NCI-H1417 (cell line): ENCODE results near the gene ATP8B1.
"Not testable (repeated sequence)": the region's sequence is repeated elsewhere in the genome, so short reads cannot be mapped to it uniquely, and the experiment has no call there.

Experiments
- DNase-seq, 3 experiments: peaks; one replicate each; lab custom pipeline; 2025; lab: John Stamatoyannopoulos, UW

ATP8B1 gene

DNA sequence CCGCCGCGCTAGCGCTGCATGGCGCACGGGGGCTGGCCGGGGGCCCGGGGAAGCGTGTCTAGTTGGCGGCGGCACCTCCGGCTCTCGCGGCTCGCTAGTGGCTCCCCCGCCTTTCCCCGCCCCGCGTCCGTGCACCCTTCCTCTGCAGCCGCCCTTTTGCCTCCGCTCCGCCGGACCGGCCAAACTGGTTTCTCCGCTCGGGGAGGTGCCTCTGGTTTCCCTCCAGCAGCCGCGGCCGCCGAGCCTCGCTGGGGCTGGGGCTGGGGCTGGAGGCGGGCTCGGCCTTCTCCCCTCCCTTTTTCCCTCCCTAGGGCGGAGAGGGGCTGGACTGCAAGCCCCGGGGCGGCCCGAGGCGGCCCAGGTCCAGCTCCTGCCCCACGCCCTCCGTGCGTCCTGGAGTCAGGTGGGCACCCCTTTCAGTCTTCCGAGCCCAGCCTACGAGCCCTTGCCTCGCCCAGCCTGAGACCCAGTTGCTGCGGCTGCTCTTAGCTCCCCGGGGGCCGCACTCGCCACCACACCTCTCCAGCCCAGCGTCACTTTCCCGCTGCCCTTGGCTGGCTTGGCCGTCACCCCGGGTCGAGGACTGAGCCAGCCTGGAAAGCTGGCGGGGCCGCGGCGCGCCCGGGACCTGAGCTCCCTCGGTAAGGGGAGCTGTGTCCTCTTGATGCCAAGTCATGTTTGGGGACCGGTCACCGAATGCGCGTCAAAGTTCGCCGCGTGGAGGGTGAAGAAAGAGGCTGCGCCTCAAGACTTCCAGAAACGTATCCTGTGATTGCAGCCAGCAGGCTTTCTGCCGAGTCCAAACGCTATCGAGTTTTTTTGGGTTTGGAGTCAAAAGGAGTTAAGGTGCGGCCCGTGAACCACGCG, at the start of gene ATP8B1:
Gene ATP8B1, minus strand, starts transcription at position 213 of the 867 bp plus-strand sequence. CDS start 71,508 bp downstream, outside the sequence.
- DNase-seq, result peak in 2 of 3 experiments; percentile 98

GRCh38 chr18:57850063-57850462, 46.9 kb upstream of the ATP8B1 start:
- no peak for DNase-seq

GRCh38 chr18:57848374-57848773, 45.3 kb upstream of the ATP8B1 start:
- not testable (repeated sequence) for DNase-seq

DNA sequence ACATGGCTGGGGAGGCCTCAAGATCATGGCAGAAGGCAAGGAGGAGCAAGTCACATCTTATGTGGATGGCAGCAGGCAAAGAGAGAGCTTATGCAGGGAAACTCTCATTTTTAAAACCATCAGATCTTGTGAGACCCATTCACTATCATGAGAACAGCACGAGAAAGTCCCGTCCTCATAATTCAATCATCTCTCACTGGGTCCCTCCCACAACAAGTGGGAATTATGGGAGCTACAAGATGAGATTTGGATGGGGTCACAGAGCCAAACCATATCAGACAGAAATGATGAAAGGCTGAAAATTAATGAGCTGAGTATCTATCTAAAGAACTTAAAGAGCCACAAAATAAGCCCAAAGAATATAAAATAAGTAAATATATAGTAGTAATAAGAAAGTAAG, 44.3 kb upstream of the ATP8B1 start:
- not testable (repeated sequence) for DNase-seq

DNA sequence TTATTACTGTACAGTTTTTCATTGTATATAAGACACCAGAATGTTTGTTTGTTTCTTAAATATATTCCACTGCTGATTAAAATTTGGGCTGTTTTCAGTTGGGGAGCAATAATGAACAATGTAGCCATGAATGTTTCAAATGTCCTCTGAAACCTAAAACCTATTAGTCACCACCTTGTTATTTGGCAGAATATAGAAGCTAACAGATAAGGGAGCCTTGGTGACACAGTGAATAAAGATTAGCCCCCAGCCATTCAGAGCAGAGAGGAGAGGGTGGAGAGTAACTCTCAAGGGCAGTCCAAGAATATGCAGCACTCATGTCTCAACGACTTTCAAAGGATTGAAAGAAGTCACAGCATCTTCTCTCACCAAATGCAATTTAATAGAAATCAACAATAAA, 43.1 kb upstream of the ATP8B1 start:
- DNase-seq, result no peak

DNA sequence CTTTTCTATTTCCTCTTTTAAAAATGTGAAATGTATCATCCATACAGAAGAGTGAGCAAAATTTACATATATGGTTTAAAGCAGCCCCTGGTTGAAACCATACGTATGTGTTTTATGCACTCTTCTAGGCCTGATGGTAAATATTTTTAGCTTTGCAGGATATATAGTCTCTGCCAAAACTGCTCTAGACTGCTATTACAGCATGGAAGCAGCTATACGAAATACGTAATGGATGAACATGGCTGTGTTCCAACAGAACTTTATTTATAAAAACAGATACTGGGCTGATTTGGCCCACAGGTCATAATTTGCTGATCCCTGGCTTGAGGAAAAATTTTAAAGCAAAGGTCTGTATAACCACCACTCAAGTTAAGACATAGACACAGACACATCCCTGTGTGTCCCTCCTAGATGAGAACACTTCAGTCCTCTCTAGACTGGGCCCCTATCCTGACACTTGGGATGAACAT, 42.5 kb upstream of the ATP8B1 start:
- no peak for DNase-seq

GRCh38 chr18:57844319-57844718, 41.2 kb upstream of the ATP8B1 start:
- DNase-seq, result no peak

DNA sequence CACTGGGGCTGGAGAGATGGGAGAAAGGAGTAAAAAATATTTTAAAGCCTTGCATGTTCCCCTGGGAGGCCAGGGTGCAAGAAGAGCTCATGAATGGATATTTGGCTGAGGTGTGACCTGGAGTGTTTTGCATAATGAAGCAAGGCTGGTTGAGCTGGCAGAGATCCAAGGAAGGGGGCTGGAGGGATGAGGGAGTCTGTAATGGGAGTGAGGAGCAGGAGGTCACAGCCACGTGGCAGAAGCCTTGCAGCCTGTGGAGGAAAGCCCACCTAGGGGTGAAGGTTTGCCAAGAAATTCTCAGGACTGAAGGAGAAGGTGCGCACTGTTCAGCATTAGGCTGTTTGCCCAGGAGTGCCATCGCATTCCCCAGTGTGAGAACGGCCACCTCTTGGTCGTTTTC, 40.3 kb upstream of the ATP8B1 start:
- DNase-seq, result peak in 2 of 3 experiments; percentile 60 to 77

GRCh38 chr18:57841568-57841967, 38.5 kb upstream of the ATP8B1 start:
- DNase-seq, result no peak

DNA sequence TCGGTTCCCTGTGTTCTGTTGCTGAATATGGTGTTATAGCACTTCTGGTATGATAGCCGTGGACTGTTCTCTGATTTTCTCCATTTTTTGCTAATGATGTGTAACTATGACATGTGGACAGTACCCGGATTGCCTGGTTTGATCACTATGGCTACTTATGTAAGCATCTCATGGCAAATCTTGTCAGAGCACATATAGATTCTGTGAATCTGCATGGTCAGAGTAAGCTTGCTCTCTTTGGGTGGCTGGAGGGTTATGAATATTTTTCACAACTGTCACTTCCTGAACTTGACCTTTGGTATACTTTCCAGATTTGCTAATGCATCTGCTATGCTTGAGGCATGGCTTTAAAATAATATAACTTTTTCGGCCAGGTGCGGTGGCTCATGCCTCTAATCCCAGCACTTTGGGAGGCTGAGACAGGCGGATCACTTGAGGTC, 36.8 kb upstream of the ATP8B1 start:
- DNase-seq, result no peak

- DNase-seq, result no peak
These were observed 34.9 kb upstream of the ATP8B1 start for GRCh38 chr18:57837917-57838548.

DNA sequence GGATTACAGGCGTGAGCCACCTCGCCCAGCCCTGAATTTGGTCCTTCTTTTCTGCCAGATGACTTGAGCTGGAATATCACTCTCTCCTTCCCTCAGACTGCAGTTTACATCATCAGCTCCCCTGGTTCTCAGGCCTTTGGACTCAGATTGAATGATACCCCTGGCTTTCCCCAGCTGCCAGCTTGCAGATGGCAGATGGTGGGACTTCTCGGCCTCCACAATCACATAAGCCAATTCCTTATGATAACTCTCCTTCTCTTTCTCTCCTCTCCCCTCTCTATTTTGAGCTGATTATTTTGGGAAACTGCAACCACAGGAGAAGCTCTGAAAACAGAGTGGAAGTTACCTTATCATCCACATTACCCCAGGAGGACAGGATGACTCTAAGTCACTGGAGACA, 33.4 kb upstream of the ATP8B1 start:
- no peak for DNase-seq

DNA sequence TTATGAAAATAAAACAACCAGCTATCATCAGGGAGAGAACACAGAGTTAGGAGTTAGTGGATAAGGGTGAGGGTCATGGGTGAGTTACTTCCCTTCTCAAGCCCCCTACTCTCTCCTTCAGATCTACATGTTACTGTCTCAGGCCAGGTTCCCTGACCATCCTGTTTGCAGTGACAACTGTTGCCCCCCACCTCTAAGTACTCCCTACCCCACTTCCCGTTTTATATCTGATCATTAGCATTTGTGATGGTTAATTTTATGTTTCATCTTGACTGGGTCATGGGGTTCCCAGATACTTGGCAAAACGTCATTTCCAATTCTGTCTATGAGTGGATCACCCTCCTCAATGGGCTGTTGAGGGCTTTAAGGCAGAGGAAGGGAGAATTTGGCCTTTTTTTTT, 32.8 kb upstream of the ATP8B1 start:
- DNase-seq, result no peak

- DNase-seq, result no peak
These were observed 31.5 kb upstream of the ATP8B1 start for GRCh38 chr18:57834616-57835015.

- DNase-seq, result peak in 2 of 3 experiments; percentile 56 to 83
These were observed 30.5 kb upstream of the ATP8B1 start for GRCh38 chr18:57833441-57834101.

- no peak for DNase-seq
These were observed 29.6 kb upstream of the ATP8B1 start for GRCh38 chr18:57832730-57833129.

DNA sequence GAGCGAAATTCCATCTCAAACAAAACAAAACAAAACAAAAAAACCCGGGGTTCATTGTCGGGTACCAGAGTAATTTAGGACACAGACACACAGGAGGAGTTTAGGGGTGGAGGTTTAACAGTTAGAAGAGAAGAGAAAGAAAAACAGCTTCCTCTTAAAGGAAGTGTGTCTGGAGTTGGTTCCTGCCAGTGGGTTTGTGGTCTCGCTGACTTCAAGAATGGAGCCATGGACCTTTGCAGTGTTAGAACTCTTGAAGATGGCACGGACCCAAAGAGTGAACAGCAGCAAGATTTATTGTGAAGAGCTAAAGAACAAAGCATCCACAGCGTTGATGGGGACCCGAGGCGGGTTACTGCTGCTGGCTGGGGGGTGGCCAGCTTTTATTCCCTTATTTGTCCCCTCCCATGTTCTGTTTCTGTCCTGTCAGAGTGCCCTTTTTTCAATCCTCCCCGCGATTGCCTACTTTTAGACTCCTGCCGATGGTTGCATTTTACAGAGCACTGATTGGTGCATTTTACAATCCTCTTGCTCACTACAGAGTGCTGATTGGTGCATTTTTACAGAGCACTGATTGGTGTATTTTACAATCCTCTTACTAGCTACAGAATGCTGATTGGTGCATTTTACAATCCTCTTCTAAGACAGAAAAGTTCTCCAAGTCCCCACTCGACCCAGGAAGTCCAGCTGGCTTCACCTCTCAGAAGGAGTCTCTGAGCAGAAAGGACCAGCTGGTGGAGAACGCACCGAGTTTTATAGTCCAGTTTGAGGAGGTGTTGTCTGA, 28.7 kb upstream of the ATP8B1 start:
- no peak for DNase-seq

DNA sequence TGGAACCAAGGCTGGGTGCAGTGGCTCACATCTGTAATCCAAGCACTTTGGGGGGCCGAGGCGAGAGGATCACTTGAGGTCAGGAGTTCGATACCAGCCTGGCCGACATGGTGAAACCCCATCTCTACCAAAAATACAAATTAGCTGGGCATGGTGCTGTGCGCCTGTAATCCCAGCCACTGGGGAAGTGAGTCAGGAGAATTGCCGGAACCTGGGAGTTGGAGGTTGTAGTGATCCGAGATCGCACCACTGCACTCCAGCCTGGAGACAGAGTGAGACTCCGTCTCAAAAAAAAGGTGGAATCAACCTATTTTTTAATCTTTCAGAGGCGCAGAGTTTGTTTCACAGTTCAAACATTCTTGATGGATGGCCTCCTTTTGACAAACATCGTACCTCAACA, 24.5 kb upstream of the ATP8B1 start:
- DNase-seq, result no peak

DNA sequence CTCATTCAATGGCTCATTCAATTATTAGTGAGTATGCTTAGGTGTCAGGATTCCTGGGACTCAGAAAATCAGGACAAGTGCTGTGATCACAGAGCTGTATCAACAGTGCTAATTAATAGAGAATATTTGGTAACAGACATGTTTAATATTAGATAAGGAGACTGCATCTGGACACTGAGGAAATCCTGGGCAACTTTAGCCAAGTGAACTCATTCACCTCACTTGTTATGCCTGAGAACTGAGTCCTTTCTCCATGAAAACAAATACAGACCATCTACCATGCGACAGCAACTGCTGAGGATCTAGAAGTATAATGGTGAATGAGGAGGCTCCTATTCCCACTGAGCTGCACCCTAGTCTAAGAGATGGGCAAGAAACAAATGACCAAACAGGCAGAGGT, 23.1 kb upstream of the ATP8B1 start:
- DNase-seq, result no peak

DNA sequence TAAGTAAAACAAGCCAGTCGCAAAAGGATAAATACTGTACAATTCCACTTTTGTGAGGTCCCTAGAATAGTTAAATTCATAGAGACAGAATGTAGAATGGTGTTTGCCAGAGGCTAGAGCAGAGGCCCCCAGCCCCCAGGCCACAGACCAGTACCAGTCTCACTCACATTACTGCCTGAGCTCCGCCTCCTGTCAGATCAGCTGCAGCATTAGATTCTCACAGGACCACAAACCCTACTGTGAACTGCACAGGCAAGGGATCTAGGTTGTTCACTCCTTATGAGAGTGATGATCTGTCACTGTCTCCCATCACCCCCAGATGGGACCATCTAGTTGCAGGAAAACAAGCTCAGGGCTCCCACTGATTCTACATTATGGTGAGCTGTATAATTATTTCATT, 17.5 kb upstream of the ATP8B1 start:
- peak in 2 of 3 experiments; percentile 28 to 53 for DNase-seq

DNA sequence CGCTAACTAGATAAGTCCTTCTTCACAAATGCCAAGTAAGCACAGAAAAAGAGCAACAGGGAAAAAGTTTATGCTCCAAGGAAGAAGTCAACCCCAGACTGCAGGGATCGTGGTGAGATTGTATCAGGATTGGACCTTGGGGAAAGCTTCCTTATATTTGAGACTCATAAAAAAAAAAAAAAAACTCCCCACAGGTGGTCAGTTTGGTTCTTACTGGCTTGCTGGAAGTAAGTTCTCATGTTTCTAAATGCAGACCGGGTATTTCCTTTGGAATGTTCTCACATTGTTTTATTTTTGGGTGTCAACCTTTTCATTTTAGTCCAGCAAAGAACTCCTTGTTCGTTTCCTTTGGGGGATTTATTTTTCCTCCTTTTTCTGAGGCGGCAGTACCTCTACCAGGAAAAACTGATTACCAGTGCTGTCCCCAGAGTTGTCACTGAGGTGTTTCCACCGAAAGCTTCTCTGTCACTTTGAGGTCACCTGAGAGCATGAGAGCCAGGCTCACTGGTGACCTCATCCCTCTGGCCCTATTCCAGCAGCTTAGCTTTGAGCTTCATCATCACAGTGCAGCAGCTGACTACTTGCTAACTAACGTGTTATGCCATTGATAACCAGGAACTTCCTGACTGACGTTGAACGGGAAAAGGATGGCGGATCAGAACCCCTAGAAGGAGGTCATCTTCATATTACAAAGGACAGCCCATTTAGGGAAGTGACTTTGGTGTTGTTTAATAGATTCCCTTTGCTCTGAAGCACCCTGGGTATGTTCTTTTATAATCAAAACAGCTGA, 16.8 kb upstream of the ATP8B1 start:
- peak in 2 of 3 experiments; percentile 67 to 86 for DNase-seq
